ENCODE data around the gene ISL1. TPM values are rescaled to one million over a fixed set of nuclear protein-coding genes. Genes with fewer than 3 reads are reported as not detected.

ISL1 gene
- total RNA-seq, 2 donors from 2014 or later = 1.6 to 2.9 TPM

DNA sequence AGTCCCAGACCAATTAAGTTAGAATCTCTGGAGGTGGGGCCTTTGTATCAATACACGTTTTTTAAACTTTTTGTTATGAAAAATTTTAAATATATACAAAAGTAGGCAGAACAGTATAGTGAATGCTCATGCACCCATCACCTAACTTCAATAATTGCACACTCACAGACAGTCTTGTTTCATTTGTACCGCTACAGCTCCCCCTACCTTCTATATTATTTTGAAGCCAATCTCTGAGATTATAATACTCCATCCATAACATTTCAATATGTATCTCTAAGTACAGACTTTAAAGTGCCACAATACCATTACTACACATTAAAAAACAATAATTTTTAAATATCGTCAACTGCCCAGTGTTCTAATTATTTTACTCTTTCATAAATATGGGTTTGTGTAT lies 32.9 kb downstream of the ISL1 start:
- ATAC-seq (no peak), DNase-seq (no peak)
- no peaks in the 10 kb centered on the region for H3K36me3 ChIP-seq (replicated peaks in 1 of 2; ENCODE audit: insufficient read depth in 1 of 2, low read depth in 2 of 2)
- WGBS, 2 donors = 64 to 77% methylated on average over 3 of the region's 3 CpGs
- no peaks in the 10 kb centered on the region for H3K4me1 ChIP-seq
- H3K27ac ChIP-seq = no peak overlapping the region
- H3K9me3 ChIP-seq = no peaks in the 10 kb centered on the region
- intact Hi-C loops (cut with DNase I) = no loop called here
- no peak overlapping the region for H3K4me3 ChIP-seq
- no peaks in the 10 kb centered on the region for H3K27me3 ChIP-seq
- no peak for TF ChIP-seq POLR2A (IDR thresholded peaks at IDR 0.05)
- TF ChIP-seq, protein P1, sequence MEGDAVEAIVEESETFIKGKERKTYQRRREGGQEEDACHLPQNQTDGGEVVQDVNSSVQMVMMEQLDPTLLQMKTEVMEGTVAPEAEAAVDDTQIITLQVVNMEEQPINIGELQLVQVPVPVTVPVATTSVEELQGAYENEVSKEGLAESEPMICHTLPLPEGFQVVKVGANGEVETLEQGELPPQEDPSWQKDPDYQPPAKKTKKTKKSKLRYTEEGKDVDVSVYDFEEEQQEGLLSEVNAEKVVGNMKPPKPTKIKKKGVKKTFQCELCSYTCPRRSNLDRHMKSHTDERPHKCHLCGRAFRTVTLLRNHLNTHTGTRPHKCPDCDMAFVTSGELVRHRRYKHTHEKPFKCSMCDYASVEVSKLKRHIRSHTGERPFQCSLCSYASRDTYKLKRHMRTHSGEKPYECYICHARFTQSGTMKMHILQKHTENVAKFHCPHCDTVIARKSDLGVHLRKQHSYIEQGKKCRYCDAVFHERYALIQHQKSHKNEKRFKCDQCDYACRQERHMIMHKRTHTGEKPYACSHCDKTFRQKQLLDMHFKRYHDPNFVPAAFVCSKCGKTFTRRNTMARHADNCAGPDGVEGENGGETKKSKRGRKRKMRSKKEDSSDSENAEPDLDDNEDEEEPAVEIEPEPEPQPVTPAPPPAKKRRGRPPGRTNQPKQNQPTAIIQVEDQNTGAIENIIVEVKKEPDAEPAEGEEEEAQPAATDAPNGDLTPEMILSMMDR (IDR thresholded peaks at IDR 0.05) = no peak

DNA sequence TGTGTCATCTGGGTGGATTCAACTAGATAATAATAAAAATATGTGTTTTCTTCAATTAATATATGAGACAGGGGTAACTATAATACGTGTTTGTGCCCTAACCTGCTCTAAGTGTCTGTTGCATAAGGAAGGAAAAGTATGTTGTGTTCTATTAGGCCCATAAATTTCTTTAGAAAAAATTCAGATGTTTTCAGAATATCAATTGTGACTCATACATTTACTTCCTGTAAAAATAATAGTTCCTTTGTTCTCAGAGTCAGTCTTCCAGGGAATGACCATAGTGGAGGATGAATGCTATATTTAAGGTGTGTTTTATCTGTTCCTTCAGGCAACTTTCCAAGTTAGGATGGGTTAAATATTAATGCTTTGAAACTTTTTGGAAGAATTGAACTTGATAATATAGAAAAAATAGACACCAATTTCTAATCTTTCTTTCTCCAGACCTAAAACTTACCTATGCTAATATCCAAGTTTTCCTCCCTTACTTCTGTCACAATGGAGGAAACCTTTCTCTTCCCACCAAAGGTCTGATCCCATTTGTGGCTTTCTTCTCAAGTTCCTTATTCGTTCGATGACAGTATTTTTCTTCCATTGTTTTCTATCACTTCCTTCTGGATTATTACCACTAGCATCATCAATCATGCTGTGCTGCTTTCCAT lies 49.9 kb downstream of the ISL1 start:
- Histone ChIP-seq H3K27ac (no peak overlapping the region), H3K36me3 (replicated peaks in 1 of 2; ENCODE audit: insufficient read depth in 1 of 2, low read depth in 2 of 2) (no peaks in the 10 kb centered on the region), H3K4me1 (no peaks in the 10 kb centered on the region), H3K4me3 (no peak overlapping the region), H3K9me3 (no peaks in the 10 kb centered on the region), H3K27me3 (no peaks in the 10 kb centered on the region)
- DNase-seq (no peak), ATAC-seq (no peak)
- TF ChIP-seq, protein P1 (IDR thresholded peaks at IDR 0.05) = no peak
- no peak for TF ChIP-seq POLR2A (IDR thresholded peaks at IDR 0.05)
- WGBS, 2 donors = 49 to 51% methylated on average over 3 of the region's 3 CpGs
- intact Hi-C loops (cut with DNase I) = no loop called here

DNA sequence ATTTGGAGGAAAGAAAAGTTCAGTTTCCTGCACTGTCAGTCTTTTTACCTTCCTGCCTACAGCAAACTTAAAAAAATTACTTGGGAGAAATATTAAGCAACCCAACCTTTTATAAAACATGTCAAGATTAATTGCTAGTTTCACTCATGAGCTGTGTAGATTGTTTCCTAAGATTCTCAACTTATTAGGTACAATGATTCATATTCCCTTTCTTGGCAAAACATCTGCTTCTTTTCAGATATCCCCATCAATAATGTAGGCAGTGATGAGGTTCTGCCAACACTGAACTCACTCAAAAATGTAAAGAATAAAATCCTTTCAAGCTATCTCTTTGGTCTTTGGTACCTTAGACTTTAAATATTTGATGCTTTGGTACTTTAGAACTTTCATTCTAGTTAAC lies 56.0 kb downstream of the ISL1 start:
- H3K27ac ChIP-seq = no peak overlapping the region
- H3K4me1 ChIP-seq = no peaks in the 10 kb centered on the region
- no peak for TF ChIP-seq POLR2A (IDR thresholded peaks at IDR 0.05)
- TF ChIP-seq, protein P1 (IDR thresholded peaks at IDR 0.05) = no peak
- DNase-seq = no peak
- H3K9me3 ChIP-seq = no peaks in the 10 kb centered on the region
- no peak for ATAC-seq
- intact Hi-C loops (cut with DNase I) = no loop called here
- no peaks in the 10 kb centered on the region for H3K27me3 ChIP-seq
- H3K36me3 ChIP-seq (replicated peaks in 1 of 2; ENCODE audit: insufficient read depth in 1 of 2, low read depth in 2 of 2) = no peaks in the 10 kb centered on the region
- no peak overlapping the region for H3K4me3 ChIP-seq

All from body of pancreas (tissue), 4 donors.